K562 (cell line): ENCODE measurements around the gene RHD. TPM values are rescaled to one million over a fixed set of nuclear protein-coding genes. Genes with fewer than 3 reads are reported as not detected.

Source experiments
- CHD2 ChIP-seq: IDR thresholded peaks from 2 replicates; pipeline ENCODE4 v1.6.1; 2011; ENCODE audit warnings: low read depth, low read length
- FIP1L1 ChIP-seq: fragments of 200-400 bp; formaldehyde crosslinking; IDR thresholded peaks from 2 replicates; pipeline ENCODE4 v1.6.1; 2018; ENCODE audit warnings: mild to moderate bottlenecking, low read depth, low read length; ENCODE audit not compliant: poor library complexity, severe bottlenecking
- FOXK1 ChIP-seq: sonication (generic); formaldehyde crosslinking; IDR thresholded peaks from 2 replicates; pipeline ENCODE4 v1.8.0; 2022; ENCODE audit warnings: missing genetic modification reagents, mild to moderate bottlenecking, borderline replicate concordance
- HDAC1 ChIP-seq, 2 experiments: fragments of 450-650 bp; IDR thresholded peaks; 2 replicates each; pipeline ENCODE4 v1.6.1; 2016 to 2017; ENCODE audit warnings: inconsistent platforms in 1 of 2, mild to moderate bottlenecking in 1 of 2, moderate library complexity in 1 of 2
- HDAC6 ChIP-seq: IDR thresholded peaks from 2 replicates; pipeline ENCODE4 v1.6.1; 2012; ENCODE audit warnings: low read depth, mild to moderate bottlenecking, control low read depth, inconsistent platforms, low read length, moderate library complexity
- MIER1 ChIP-seq: fragments of 450-650 bp; IDR thresholded peaks from 2 replicates; pipeline ENCODE4 v1.6.1; 2016; ENCODE audit warnings: antibody characterized with exemption, mild to moderate bottlenecking, low read depth
- POLR2A ChIP-seq: fragments of 450-650 bp; conservative IDR thresholded peaks from 2 replicates; pipeline ENCODE4 v1.6.1; 2016
- PURB ChIP-seq: sonication (generic); formaldehyde crosslinking; IDR thresholded peaks from 2 replicates; pipeline ENCODE4 v1.9.0; 2021; ENCODE audit warnings: low read depth, mild to moderate bottlenecking, missing genetic modification reagents
- SREBF2 ChIP-seq: sonication (generic); formaldehyde crosslinking; IDR thresholded peaks from 2 replicates; pipeline ENCODE4 v1.4.0; 2020; ENCODE audit warnings: mild to moderate bottlenecking, missing genetic modification reagents
- TCF7L2 ChIP-seq: fragments of 150-350 bp; IDR thresholded peaks from 2 replicates; pipeline ENCODE4 v1.6.1; 2016; ENCODE audit warnings: low read depth, mild to moderate bottlenecking, low read length, moderate library complexity
- TEAD4 ChIP-seq, 2 experiments: sonication (generic) in 1 of 2; formaldehyde crosslinking in 1 of 2; IDR thresholded peaks; 2 replicates each; pipeline versions ENCODE4 v1.6.1 to v1.8.0; 2012 to 2022; ENCODE audit warnings: borderline replicate concordance in 1 of 2, inconsistent platforms in 1 of 2, low read length in 1 of 2, mild to moderate bottlenecking in 1 of 2, missing genetic modification reagents in 1 of 2
- XRCC5 ChIP-seq: fragments of 200-400 bp; formaldehyde crosslinking; IDR thresholded peaks from 2 replicates; pipeline ENCODE4 v1.6.1; 2017; ENCODE audit warnings: low read depth, mild to moderate bottlenecking, low read length
- ZFP1 ChIP-seq: fragments of 450-650 bp; formaldehyde crosslinking; IDR thresholded peaks from 2 replicates; pipeline ENCODE4 v1.4.0; 2020; ENCODE audit warnings: mild to moderate bottlenecking, mixed read lengths
- ZNF830 ChIP-seq: fragments of 250-450 bp; sonication (Bioruptor Pico); IDR thresholded peaks from 2 replicates; pipeline ENCODE4 v1.5.0; 2021; ENCODE audit warnings: mild to moderate bottlenecking
- polyA plus RNA-seq, 8 experiments: library from polyadenylated mRNA; depleted of rRNA in 4 of 8; stranded (reverse) in 5 of 8; unstranded in 3 of 8; fragments of >200 nt; fragmentation: Nextera tagmentation in 2 of 8; fragmentation: Illumina TruSeq in 1 of 8; extraction: Ambion mirVana in 2 of 8; extraction: Trizol in 1 of 8; gene quantifications; 2 replicates each; pipeline versions ENCODE4 v1.2.1 to v1.2.3, GENCODE V29; 2011 to 2014; ENCODE audit warnings: inconsistent platforms in 1 of 8, missing spikeins in 1 of 8
- total RNA-seq, 7 experiments: library from RNA; depleted of rRNA in 6 of 7; stranded (reverse); fragments of >200 nt in 6 of 7; fragmentation: Illumina TruSeq in 2 of 7; extraction: Trizol in 2 of 7; gene quantifications; 2 replicates each; pipeline versions ENCODE4 v1.2.1 to v1.2.3, GENCODE V29; 2011 to 2021; ENCODE audit warnings: low replicate concordance in 1 of 7
- TF ChIP-seq, protein P1 (sequence below), 2 experiments: fragments of 450-650 bp in 1 of 2; sonication (generic) in 1 of 2; formaldehyde crosslinking; conservative IDR thresholded peaks; 2 replicates each; pipeline versions ENCODE4 v1.4.0 to v1.8.1; 2020 to 2022; ENCODE audit warnings: mild to moderate bottlenecking in 1 of 2, missing genetic modification reagents in 1 of 2
- TF ChIP-seq, protein P2 (sequence below): fragments of 450-650 bp; formaldehyde crosslinking; IDR thresholded peaks from 2 replicates; pipeline ENCODE4 v1.4.0; 2022; ENCODE audit warnings: missing genetic modification characterization
- TF ChIP-seq, protein P3 (sequence below): fragments of 250-450 bp; sonication (Bioruptor Pico); IDR thresholded peaks from 2 replicates; pipeline ENCODE4 v1.5.0; 2020; ENCODE audit warnings: mild to moderate bottlenecking, borderline replicate concordance
- TF ChIP-seq, protein P4 (sequence below): IDR thresholded peaks from 3 replicates; pipeline ENCODE4 v1.6.1; 2011; ENCODE audit warnings: borderline replicate concordance, mild to moderate bottlenecking; ENCODE audit not compliant: insufficient read length, insufficient read depth
- TF ChIP-seq, protein P5 (sequence below): fragments of 450-650 bp; formaldehyde crosslinking; IDR thresholded peaks from 2 replicates; pipeline ENCODE4 v1.4.0; 2020; ENCODE audit warnings: mild to moderate bottlenecking, moderate library complexity

The RHD gene
- total and polyA plus RNA-seq, 9 of the 15 experiments (the other 6 are each of a cell fraction or from before 2014, with no cell fraction given) = 8.8 to 32.4 (median 15.0) TPM

DNA sequence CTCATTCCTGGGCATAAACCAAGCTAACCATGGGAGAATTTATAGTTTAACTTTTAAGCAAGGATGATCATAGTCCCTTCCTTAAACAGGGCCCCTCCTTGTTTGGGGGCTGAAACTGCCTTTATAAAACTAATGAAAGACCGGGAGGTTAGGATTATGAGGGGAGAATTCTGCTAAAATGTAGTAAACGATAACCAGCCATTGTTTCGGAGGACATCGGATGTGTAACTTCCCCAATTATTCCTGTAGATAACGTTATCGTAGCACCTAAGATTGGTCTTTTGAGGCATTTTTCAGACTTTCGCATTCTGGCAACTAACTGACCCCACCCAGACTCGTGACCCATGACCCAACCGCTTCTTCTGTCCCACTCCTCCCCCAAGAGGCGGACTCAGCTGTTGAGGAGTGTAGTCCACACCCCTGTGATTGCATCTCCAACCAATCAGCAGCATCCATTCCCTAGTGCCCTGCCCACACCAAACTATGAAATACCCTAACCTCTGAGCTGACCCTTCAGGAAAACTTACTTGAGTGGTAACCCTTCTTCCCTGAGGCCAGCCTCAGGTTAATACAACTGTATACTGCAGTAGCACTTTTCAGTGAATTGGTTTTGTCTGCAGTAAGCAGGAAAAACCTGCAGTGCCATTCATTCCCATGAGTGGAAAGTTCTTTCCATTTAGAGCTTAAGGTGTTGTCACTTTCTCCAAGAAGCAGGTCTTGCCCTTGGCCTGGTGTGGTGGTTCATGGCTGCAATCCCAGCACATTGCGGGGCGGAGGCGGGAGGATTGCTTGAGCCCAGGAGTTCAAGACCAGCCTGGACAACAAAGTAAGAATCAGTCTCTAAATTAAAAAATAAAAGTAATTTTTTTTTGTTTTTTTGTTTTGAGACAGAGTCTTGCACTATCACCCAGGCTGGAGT, 39.2 kb upstream of the RHD start (continued):
- no peak for TF ChIP-seq TCF7L2
- peak; percentile 74 for TF ChIP-seq POLR2A
- peak; percentile 52; the same call in 1 of the 2 replicates for TF ChIP-seq CHD2
- TF ChIP-seq HDAC6 = no peak
- TF ChIP-seq FIP1L1 = no peak
- TF ChIP-seq, protein P1, sequence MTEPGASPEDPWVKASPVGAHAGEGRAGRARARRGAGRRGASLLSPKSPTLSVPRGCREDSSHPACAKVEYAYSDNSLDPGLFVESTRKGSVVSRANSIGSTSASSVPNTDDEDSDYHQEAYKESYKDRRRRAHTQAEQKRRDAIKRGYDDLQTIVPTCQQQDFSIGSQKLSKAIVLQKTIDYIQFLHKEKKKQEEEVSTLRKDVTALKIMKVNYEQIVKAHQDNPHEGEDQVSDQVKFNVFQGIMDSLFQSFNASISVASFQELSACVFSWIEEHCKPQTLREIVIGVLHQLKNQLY (CRISPR knock-in tag; conservative IDR thresholded peaks at IDR 0.05) = no peak
- TF ChIP-seq MIER1 = peak; percentile 12
- TF ChIP-seq XRCC5 = peak; percentile 32; the same call in 1 of the 2 replicates
- no peak for TF ChIP-seq ZFP1 (CRISPR knock-in tag)
- no peak for TF ChIP-seq SREBF2 (CRISPR knock-in tag)
- no peak for TF ChIP-seq PURB (CRISPR knock-in tag)
- TF ChIP-seq TEAD4 (IDR thresholded peaks at IDR 0.05; ENCODE audit: low read length) = peak; percentile 75
- TF ChIP-seq TEAD4 (CRISPR knock-in tag; IDR thresholded peaks at IDR 0.05; ENCODE audit: borderline replicate concordance) = no peak
- TF ChIP-seq HDAC1 (IDR thresholded peaks at IDR 0.05) = peak in 1 of 2 experiments; percentile 58; a peak in 2 of 4 replicates
- TF ChIP-seq, protein P2, sequence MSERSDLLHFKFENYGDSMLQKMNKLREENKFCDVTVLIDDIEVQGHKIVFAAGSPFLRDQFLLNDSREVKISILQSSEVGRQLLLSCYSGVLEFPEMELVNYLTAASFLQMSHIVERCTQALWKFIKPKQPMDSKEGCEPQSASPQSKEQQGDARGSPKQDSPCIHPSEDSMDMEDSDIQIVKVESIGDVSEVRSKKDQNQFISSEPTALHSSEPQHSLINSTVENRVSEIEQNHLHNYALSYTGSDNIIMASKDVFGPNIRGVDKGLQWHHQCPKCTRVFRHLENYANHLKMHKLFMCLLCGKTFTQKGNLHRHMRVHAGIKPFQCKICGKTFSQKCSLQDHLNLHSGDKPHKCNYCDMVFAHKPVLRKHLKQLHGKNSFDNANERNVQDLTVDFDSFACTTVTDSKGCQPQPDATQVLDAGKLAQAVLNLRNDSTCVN = no peak
- TF ChIP-seq, protein P3, sequence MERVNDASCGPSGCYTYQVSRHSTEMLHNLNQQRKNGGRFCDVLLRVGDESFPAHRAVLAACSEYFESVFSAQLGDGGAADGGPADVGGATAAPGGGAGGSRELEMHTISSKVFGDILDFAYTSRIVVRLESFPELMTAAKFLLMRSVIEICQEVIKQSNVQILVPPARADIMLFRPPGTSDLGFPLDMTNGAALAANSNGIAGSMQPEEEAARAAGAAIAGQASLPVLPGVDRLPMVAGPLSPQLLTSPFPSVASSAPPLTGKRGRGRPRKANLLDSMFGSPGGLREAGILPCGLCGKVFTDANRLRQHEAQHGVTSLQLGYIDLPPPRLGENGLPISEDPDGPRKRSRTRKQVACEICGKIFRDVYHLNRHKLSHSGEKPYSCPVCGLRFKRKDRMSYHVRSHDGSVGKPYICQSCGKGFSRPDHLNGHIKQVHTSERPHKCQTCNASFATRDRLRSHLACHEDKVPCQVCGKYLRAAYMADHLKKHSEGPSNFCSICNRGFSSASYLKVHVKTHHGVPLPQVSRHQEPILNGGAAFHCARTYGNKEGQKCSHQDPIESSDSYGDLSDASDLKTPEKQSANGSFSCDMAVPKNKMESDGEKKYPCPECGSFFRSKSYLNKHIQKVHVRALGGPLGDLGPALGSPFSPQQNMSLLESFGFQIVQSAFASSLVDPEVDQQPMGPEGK = peak; percentile 73; the same call in 1 of the 2 replicates
- TF ChIP-seq, protein P4, sequence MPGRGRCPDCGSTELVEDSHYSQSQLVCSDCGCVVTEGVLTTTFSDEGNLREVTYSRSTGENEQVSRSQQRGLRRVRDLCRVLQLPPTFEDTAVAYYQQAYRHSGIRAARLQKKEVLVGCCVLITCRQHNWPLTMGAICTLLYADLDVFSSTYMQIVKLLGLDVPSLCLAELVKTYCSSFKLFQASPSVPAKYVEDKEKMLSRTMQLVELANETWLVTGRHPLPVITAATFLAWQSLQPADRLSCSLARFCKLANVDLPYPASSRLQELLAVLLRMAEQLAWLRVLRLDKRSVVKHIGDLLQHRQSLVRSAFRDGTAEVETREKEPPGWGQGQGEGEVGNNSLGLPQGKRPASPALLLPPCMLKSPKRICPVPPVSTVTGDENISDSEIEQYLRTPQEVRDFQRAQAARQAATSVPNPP = no peak
- TF ChIP-seq, protein P5, sequence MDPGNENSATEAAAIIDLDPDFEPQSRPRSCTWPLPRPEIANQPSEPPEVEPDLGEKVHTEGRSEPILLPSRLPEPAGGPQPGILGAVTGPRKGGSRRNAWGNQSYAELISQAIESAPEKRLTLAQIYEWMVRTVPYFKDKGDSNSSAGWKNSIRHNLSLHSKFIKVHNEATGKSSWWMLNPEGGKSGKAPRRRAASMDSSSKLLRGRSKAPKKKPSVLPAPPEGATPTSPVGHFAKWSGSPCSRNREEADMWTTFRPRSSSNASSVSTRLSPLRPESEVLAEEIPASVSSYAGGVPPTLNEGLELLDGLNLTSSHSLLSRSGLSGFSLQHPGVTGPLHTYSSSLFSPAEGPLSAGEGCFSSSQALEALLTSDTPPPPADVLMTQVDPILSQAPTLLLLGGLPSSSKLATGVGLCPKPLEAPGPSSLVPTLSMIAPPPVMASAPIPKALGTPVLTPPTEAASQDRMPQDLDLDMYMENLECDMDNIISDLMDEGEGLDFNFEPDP = no peak
- no peak for TF ChIP-seq FOXK1
- TF ChIP-seq ZNF830 = peak; percentile 86; the same call in 1 of the 2 replicates
